HepG2 (cell line): Measurements from ENCODE around the gene DENND1C. TPM values are rescaled to one million over a fixed set of nuclear protein-coding genes. Genes with fewer than 3 reads are reported as not detected.

ENCODE experiments used
- ATAC-seq: fragments of 200-7000 bp; cut with Tn5 transposase; 3 replicates; pipeline ENCODE4 v1.9.1; 2020; ENCODE audit warnings: mild to moderate bottlenecking, moderate library complexity
- BruUV-seq: library from RNA; stranded (reverse); fragments of 400-500 nt; replicated peaks from 2 replicates; lab custom pipeline; 2021; lab: Mats Ljungman, UMichigan
- CTCF ChIA-PET: fragments of 300-600 bp; formaldehyde crosslinking; extraction: SDS; loops from one replicate; lab custom pipeline; 2021; ENCODE audit warnings: low total read pairs, inconsistent platforms, low intra/inter-chr PET ratio; lab: Yijun Ruan, JAX
- POLR2A ChIA-PET: fragments of 350-600 bp; sonication (Branson Sonifier 250); formaldehyde crosslinking; loops from one replicate; lab custom pipeline; 2020; ENCODE audit warnings: antibody characterized with exemption, inconsistent platforms; lab: Yijun Ruan, JAX
- DNase-seq: peaks from one replicate; pipeline ENCODE4 v3.0.0-alpha.2; 2015; ENCODE audit warnings: low spot score
- FAIRE-seq: peaks from 3 replicates; lab custom pipeline; 2011; peaks lifted over from hg19 to GRCh38; lab: Jason Lieb, UNC
- H2AFZ ChIP-seq: one replicate; pipeline ENCODE4 v1.6.1; 2011; ENCODE audit warnings: low read length, inconsistent platforms
- H3K27ac ChIP-seq: fragments of 300-600 bp; 3 replicates; pipeline ENCODE4 v1.8.0; 2011; ENCODE audit warnings: mixed run types, mild to moderate bottlenecking, mixed read lengths, low read length, inconsistent platforms; ENCODE audit not compliant: insufficient read depth; ENCODE audit errors: extremely low read length
- H3K27me3 ChIP-seq, 2 experiments: fragments of 200-600 bp in 1 of 2; 2 replicates in 1 of 2; 3 replicates in 1 of 2; pipeline versions ENCODE4 v1.6.0 to v1.8.0; 2011; ENCODE audit warnings: low read length in 2 of 2, mild to moderate bottlenecking in 2 of 2, moderate library complexity in 2 of 2, inconsistent platforms in 1 of 2; ENCODE audit not compliant: insufficient read depth in 2 of 2, control insufficient read depth in 1 of 2
- H3K36me3 ChIP-seq, 2 experiments: fragments of 200-600 bp in 1 of 2; replicated peaks in 1 of 2; 2 replicates in 1 of 2; 3 replicates in 1 of 2; pipeline versions ENCODE4 v1.5.1 to v1.8.0; 2011; ENCODE audit warnings: low read length in 2 of 2, inconsistent platforms in 1 of 2; ENCODE audit not compliant: insufficient read depth in 2 of 2, control insufficient read depth in 1 of 2
- H3K4me1 ChIP-seq: 2 replicates; pipeline ENCODE4 v1.5.1; 2012; ENCODE audit warnings: low read length, inconsistent platforms; ENCODE audit not compliant: insufficient read depth
- H3K4me2 ChIP-seq: 2 replicates; pipeline ENCODE4 v1.6.0; 2011; ENCODE audit warnings: low read depth, low read length, inconsistent platforms
- H3K4me3 ChIP-seq, 3 experiments: fragments of 200-600 bp in 1 of 3; sonication (generic), shearing (Covaris generic) in 1 of 3; replicated peaks in 1 of 3; 2 replicates each; pipeline ENCODE4 v1.5.1; 2011 to 2016; ENCODE audit warnings: low read length in 3 of 3, inconsistent platforms in 2 of 3, low read depth in 2 of 3, mild to moderate bottlenecking in 2 of 3, control low read depth in 1 of 3, mixed read lengths in 1 of 3; ENCODE audit not compliant: insufficient read depth in 1 of 3
- H3K79me2 ChIP-seq: one replicate; pipeline ENCODE4 v1.6.1; 2011; ENCODE audit warnings: low read length, inconsistent platforms; ENCODE audit not compliant: insufficient read depth
- H3K9ac ChIP-seq: 2 replicates; pipeline ENCODE4 v1.6.0; 2011; ENCODE audit warnings: mild to moderate bottlenecking, low read depth, low read length, inconsistent platforms; ENCODE audit not compliant: insufficient read depth
- H3K9me3 ChIP-seq: 2 replicates; pipeline ENCODE4 v1.5.1; 2012; ENCODE audit warnings: mild to moderate bottlenecking, low read length
- H4K20me1 ChIP-seq: 2 replicates; pipeline ENCODE4 v1.6.0; 2011; ENCODE audit warnings: inconsistent platforms, mild to moderate bottlenecking, low read length, moderate library complexity; ENCODE audit not compliant: insufficient read depth
- ARID2 ChIP-seq: sonication (generic); formaldehyde crosslinking; IDR thresholded peaks from 2 replicates; pipeline ENCODE4 v1.8.1; 2022; ENCODE audit warnings: mild to moderate bottlenecking, missing genetic modification reagents, borderline replicate concordance
- CCDC6 ChIP-seq: sonication (generic); formaldehyde crosslinking; IDR thresholded peaks from 2 replicates; pipeline ENCODE4 v1.8.1; 2022; ENCODE audit warnings: mild to moderate bottlenecking, missing genetic modification reagents, moderate library complexity
- IKZF1 ChIP-seq: fragments of 450-650 bp; IDR thresholded peaks from 2 replicates; pipeline ENCODE4 v1.7.1; 2016
- ONECUT2 ChIP-seq: sonication (generic); formaldehyde crosslinking; IDR thresholded peaks from 2 replicates; pipeline ENCODE4 v1.4.0; 2020; ENCODE audit warnings: missing genetic modification reagents
- ZNF329 ChIP-seq: sonication (generic); formaldehyde crosslinking; IDR thresholded peaks from 2 replicates; pipeline ENCODE4 v1.9.0; 2021; ENCODE audit warnings: low read depth, mild to moderate bottlenecking, missing genetic modification reagents
- ZNF616 ChIP-seq: sonication (generic); formaldehyde crosslinking; IDR thresholded peaks from 2 replicates; pipeline ENCODE4 v1.5.0; 2020; ENCODE audit warnings: low read depth, mild to moderate bottlenecking, missing genetic modification reagents
- ZNF678 ChIP-seq: sonication (generic); formaldehyde crosslinking; IDR thresholded peaks from 2 replicates; pipeline ENCODE4 v1.4.0; 2020; ENCODE audit warnings: mild to moderate bottlenecking, missing genetic modification reagents
- WGBS: methylation state at CpG from one replicate; pipeline ENCODE4 v1.1.6; 2017; ENCODE audit warnings: low lambda C conversion rate; 5-methylcytosine and 5-hydroxymethylcytosine counted together
- in situ Hi-C: cut with HindIII; loops from 2 replicates; pipeline ENCODE4 v1.10.0; 2017; ENCODE audit warnings: low pct_unique_long_range_greater_than_20kb; ENCODE audit not compliant: extremely low pct_ligation_motif_present
- intact Hi-C: fragments of 100-400 bp; cut with micrococcal nuclease; formaldehyde crosslinking; loops from one replicate; pipeline ENCODE4 v1.10.0; 2022; ENCODE audit not compliant: unreplicated experiment
- polyA plus RNA-seq, 8 experiments: library from polyadenylated mRNA; depleted of rRNA in 3 of 8; stranded (reverse) in 7 of 8; unstranded in 1 of 8; fragments of >200 nt; fragmentation: Illumina TruSeq in 4 of 8; extraction: Trizol in 4 of 8; gene quantifications; 2 replicates each; pipeline versions ENCODE4 v1.2.1 to v1.2.3, GENCODE V29; 2011 to 2016; ENCODE audit warnings: low read depth in 4 of 8, missing spikeins in 1 of 8, mixed read lengths in 1 of 8; ENCODE audit not compliant: insufficient read depth in 1 of 8
- total RNA-seq, 5 experiments: library from RNA; depleted of rRNA; stranded (reverse); fragments of >200 nt; fragmentation: Illumina TruSeq; extraction: Trizol; gene quantifications; 2 replicates each; pipeline ENCODE4 v1.2.3, GENCODE V29; 2016; ENCODE audit warnings: low read depth in 1 of 5
- TF ChIP-seq, protein P1 (sequence below), 2 experiments: sonication (generic) in 1 of 2; formaldehyde crosslinking in 1 of 2; IDR thresholded peaks; 2 replicates each; pipeline versions ENCODE4 v1.4.0 to v1.6.1; 2016 to 2020; ENCODE audit warnings: borderline replicate concordance in 1 of 2, low read depth in 1 of 2, mild to moderate bottlenecking in 1 of 2, missing genetic modification reagents in 1 of 2
- TF ChIP-seq, protein P2 (sequence below): sonication (generic); formaldehyde crosslinking; IDR thresholded peaks from 2 replicates; pipeline ENCODE4 v1.5.0; 2020; ENCODE audit warnings: mild to moderate bottlenecking, missing genetic modification reagents

The DENND1C gene
- total and polyA plus RNA-seq, 2 of the 13 experiments (the other 11 are each of a cell fraction or from before 2014, with no cell fraction given): 0.04 to 0.73 TPM

DNA sequence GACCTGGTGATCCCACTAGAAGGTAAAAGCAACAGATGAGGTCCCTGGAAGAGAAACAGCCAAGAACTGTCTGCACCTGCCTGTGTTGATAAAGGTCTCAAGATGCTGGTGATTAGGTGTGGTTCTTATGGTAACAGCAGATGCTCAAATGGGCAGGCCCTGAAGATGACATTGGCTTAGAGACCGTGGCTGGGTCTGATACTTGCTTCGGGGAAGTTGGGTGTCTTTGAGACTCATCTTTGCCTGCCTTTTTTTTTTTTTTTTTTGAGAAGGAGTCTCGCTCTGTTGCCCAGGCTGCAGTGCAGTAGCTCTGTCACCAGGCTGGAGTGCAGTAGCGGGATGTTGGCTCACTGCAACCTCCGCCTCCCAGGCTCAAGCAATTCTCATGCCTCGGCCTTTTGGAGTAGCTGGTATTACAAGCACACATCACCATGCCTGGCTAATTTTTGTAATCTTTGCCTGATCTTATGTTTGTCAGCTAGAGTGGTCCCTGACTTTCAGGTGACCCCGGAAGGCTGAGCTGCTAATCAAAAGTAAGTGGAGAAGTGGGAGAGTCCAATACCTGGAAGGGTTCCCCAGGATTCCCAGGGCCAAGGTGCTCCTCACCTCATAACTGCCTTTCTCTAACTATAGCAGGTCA, 29.9 kb downstream of the DENND1C start:
- 99% methylated on average over 7 of the region's 7 CpGs for WGBS

More for the DNA sequence above, 29.9 kb downstream of the DENND1C start:
- Histone ChIP-seq H3K4me2 (no peak overlapping the region), H3K27ac (no peak overlapping the region), H3K9me3 (peaks cover 5% of the 10 kb centered on the region; the same call in 1 of the 2 replicates), H4K20me1 (no peaks in the 10 kb centered on the region), H3K36me3 (peaks cover 10 to 19% of the 10 kb centered on the region in 2 experiments), H3K4me1 (no peaks in the 10 kb centered on the region), H3K79me2 (no peaks in the 10 kb centered on the region), H3K4me3 (no peak overlapping the region), H2AFZ (no peak overlapping the region), H3K27me3 (no peaks in the 10 kb centered on the region), H3K9ac (no peak overlapping the region)
- in situ Hi-C loops (no loop called here), intact Hi-C loops (no loop called here)
- no peak for FAIRE-seq
- ChIA-PET POLR2A (no interaction called here), CTCF (interaction anchor here (0.6 kb wide), 1 partner anchor 178 kb away, joined by 3 read pairs; no protein-coding TSS in a partner anchor)
- no TSS peak for BruUV-seq
- TF ChIP-seq, protein P1, sequence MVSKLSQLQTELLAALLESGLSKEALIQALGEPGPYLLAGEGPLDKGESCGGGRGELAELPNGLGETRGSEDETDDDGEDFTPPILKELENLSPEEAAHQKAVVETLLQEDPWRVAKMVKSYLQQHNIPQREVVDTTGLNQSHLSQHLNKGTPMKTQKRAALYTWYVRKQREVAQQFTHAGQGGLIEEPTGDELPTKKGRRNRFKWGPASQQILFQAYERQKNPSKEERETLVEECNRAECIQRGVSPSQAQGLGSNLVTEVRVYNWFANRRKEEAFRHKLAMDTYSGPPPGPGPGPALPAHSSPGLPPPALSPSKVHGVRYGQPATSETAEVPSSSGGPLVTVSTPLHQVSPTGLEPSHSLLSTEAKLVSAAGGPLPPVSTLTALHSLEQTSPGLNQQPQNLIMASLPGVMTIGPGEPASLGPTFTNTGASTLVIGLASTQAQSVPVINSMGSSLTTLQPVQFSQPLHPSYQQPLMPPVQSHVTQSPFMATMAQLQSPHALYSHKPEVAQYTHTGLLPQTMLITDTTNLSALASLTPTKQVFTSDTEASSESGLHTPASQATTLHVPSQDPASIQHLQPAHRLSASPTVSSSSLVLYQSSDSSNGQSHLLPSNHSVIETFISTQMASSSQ (IDR thresholded peaks at IDR 0.05; ENCODE audit: low read depth): no peak
- TF ChIP-seq, protein P1 (CRISPR knock-in tag; IDR thresholded peaks at IDR 0.05; ENCODE audit: borderline replicate concordance): no peak
- TF ChIP-seq ZNF616 (CRISPR knock-in tag) (no peak), IKZF1 (no peak), ZNF678 (CRISPR knock-in tag) (no peak), CCDC6 (CRISPR knock-in tag) (no peak), ARID2 (CRISPR knock-in tag) (no peak), ZNF329 (no peak), ONECUT2 (no peak)
- TF ChIP-seq, protein P2, sequence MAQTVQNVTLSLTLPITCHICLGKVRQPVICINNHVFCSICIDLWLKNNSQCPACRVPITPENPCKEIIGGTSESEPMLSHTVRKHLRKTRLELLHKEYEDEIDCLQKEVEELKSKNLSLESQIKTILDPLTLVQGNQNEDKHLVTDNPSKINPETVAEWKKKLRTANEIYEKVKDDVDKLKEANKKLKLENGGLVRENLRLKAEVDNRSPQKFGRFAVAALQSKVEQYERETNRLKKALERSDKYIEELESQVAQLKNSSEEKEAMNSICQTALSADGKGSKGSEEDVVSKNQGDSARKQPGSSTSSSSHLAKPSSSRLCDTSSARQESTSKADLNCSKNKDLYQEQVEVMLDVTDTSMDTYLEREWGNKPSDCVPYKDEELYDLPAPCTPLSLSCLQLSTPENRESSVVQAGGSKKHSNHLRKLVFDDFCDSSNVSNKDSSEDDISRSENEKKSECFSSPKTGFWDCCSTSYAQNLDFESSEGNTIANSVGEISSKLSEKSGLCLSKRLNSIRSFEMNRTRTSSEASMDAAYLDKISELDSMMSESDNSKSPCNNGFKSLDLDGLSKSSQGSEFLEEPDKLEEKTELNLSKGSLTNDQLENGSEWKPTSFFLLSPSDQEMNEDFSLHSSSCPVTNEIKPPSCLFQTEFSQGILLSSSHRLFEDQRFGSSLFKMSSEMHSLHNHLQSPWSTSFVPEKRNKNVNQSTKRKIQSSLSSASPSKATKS: no peak
- ATAC-seq: no peak
- DNase-seq: no peak
